Stimulated activated CD8-positive, alpha-beta memory T cell treated with anti-CD3 and anti-CD28 coated beads, Interleukin-15, amount 100 ng/mL, for 24 hours (primary cell): Measurements from ENCODE around the gene UBQLNL.

Experiments used
- DNase-seq: peaks from one replicate; pipeline ENCODE4 v3.0.0-alpha.2; 2020; ENCODE audit warnings: low read depth

Gene UBQLNL

DNA sequence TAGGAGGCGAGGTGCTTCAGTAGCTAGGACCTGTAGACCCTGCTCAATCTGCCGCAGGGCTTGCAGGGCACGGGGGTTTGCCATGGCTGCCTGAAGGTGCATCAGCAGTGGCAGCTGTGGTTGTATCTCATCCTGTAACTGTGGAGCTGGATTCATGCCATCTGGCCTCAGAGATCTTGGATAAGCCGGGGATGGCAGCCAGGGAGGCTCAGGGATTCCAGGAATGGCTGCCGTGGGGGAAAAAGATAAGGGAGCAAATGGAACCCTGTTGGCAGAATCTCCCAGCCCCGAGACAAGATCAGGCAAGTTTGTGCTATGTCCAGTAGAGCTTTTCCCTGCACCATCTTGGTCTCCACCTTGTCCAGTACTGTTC is 8.6 kb downstream of the UBQLNL start:
- no peak for DNase-seq

GRCh38 chr11:5507177-5507932 is 9.1 kb downstream of the UBQLNL start:
- no peak for DNase-seq

DNA sequence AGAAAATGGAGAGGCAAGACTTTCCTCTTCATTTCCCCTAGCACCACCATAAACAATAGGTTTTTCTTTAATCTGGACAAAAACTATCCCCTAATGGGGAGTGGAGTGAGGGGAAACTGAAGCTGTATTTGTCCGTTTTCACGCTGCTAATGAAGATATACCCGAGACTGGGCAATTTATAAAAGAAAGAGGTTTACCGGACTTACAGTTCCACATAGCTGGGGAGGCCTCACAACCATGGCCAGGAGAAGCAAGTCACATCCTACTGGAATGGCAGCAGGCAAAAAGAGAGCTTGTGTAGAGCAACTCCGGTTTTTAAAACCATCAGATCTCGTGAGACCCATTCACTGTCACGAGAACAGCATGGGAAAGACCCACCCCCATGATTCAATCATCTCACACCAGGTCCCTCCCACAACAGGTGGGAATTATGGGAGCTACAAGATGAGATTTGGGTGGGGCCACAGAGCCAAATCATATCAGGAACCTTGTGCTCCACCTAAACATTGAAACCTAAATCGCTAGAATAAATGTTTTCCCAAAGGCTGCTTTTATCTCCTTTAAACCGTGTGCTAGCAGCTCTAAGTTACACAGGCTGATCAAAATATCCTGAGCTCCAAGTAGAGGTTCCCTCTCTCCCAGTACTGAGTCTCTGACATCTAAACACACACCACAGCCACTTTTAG is 11.0 kb downstream of the UBQLNL start:
- DNase-seq: no peak

DNA sequence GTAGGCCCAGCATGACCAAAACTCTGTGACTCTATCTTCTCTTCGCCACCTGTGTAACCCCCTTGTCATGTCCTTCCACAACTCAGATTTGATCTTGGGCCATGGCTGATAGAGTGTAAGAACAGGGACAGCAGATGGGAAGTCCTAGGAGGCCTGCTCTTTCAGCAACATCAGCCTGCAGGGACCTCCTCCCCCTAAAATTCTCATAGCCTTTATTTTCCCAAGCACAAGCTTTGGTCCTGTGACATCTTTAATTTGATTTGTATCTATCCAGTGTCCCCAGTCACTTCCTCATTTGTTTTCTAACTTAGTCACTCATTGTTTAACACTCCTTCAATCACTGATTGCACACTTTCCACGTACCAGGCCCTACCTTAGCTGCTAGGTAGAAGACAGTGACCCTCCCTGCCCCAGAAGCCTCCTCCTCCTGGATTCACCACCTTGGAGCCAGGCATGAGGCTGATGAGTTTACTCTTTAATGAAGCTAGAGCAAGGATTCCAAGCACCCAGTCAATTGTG is 12.0 kb downstream of the UBQLNL start:
- no peak for DNase-seq

DNA sequence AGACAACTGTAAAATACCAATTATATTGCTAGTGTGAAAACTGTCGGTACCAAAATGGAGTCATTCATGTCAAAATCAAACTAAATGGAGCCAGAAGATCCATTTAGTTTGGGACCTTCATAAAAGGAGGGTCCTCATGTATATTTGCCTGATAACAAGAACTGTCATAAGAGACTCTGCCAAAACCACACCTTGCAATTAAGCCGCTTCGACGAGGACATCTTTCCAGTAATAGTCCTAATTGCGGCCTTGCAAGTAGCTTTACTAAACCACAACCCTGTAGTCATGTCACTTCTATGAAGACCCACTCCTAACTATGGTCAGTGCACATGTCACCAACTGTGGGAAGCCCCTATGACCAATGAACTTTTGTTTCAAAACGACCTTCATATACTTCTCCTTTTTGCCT is 16.1 kb downstream of the UBQLNL start:
- DNase-seq: no peak

DNA sequence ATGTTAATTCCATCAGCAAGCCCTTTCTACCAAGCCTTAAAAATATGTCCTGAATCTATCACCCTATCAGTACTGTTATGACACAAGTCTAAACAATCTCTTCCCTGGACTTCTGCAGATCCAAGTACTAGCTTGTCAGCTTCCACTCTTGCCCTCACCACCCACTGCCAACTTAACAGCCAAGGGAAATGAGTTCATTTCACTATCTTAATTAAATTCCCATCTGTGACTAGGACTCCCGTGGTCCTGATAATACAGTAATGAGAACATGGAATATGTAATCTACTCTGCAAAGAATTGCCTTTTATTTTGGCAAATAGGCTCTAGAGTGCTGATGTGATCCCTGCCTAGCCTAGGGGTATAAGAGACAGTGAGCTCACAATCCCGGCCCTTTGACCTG is 16.8 kb downstream of the UBQLNL start:
- no peak for DNase-seq

DNA sequence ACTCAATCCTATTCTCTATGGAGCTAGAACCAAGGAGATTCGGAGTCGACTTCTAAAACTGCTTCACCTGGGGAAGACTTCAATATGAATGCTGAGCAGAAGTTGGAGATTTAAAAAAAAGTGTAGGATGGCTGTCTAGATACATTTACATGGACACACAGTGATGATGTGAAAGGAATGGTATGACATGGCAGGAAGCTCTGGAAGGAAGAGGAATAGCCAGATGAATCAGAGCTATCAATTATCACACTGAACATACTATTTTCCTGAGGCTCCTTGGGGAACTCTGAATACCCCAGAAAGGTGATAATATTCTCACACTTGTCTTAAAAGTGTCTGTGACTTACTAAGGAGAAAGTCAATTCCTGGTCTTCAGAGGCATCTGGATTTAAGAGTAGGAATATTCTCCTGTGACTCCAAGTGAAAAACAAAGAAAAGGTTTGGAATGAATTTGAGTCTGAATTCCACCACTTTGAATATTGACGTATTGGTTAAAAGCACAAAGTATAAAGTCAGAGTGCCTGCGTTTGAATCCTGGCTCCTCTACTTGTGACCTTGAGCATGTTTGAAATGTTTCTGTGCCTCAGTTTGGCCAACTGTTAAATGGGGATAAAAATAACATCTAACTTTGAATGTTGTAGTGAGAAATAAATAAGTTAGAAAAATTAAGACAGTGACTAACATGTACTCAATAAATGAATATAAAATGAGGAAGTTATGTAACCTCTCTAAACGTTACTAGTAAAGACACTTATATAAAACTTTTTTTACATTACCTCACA is 26.7 kb downstream of the UBQLNL start:
- no peak for DNase-seq

GRCh38 chr11:5488798-5489399 is 27.6 kb downstream of the UBQLNL start:
- DNase-seq: no peak

DNA sequence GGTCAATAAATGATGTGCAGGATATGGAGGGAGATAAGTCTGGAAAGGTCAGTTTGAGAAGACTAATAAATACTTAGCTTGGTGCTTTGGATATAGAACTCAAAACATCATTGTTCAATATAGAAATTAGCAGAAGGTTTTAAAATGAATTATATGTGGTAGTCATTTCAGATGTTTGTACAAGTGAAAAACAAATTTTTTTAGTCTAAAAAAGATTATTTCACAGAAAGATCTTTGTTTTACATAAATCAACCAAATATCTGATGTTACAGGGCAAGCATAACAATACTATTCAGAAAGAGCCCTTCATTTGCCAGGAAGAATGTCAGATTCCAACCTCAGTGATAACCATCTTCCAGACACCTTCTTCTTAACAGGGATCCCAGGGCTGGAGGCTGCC is 28.1 kb downstream of the UBQLNL start, which contains the start of gene OR52D1:
OR52D1 (plus strand) TSS at position 301 of the 400 bp plus-strand sequence; CDS start at position 323, 22 bp downstream.
- DNase-seq: no peak

DNA sequence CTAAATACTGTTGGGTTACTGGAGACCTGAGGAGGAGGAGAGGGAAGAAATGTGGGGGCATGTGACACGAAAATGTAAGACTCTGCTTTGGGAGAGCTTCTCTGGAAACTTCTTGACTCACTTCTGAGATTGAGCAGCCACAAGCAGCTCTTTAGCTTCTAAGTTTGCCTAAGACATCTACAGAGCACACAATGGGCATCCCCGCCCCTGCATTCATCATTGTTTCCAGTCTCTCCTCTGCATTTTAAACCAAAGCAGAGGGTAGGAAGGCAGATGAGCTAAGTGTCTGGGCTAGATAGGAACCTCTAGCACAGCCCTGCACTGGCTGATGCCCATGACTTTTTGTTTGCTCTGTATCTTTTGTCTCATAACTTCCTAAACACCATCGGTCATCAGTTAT is 30.1 kb downstream of the UBQLNL start:
- DNase-seq: no peak

DNA sequence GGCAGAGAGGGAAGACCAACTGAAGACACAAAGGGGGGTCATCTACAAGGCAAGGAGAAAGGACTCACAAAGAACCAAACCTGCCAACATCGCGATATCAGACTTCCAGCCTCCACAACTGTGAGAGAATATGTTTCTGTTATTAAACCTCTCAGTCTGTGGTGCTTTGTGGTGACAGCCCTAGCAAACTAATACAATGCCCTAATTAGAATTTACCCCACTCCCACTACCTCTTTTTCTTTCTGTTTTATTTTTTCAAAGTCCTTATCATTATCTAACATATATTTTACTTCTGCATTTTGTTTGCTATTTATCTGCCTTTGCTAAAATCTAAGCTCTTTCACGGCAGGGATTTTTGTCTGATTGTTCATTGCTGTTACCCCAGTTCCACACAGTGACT is 30.5 kb downstream of the UBQLNL start:
- DNase-seq: no peak

- no peak for DNase-seq
These were observed 40.2 kb downstream of the UBQLNL start for GRCh38 chr11:5476186-5476819.

DNA sequence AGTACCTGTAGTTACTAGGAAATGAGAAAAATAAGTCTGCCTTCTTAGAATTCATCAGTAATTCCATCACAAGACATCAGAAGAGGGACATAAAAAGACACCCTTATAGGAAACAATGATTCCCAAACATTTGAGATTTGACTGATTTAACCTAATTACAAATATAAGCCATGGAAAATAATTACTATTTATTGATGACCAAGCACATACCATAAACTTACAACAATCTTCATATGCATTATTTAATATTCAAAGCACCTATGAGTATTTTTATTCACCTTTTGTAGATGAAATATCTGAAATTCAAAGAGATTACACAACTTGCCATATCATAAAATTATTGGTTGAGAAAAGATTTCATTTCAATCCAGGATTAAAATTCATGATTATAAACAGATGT is 42.6 kb downstream of the UBQLNL start:
- DNase-seq: no peak

DNA sequence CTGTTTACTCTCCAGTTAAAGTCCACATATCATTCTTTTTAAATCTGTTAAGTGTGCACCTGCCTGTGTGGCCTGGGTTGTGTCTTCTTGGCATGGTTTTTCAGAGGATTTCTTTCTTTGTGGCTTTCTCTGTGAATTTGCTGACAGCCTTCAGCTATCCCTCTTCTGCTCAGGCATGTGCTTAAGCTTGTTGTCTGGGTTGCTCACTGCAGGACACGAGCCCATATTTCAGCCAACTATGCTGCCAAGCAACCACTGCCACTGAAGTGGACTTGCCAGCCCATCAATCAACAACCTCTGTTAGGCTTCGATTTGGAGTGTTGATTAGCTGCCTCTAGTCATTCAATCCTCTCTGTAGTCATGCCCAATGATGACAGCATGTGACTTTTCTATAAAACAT is 49.0 kb downstream of the UBQLNL start:
- DNase-seq: no peak
